Posterior cingulate gyrus (tissue), 11 donors: ENCODE measurements around the gene PDGFA.

ENCODE experiments used
- DNase-seq, 10 donors: peaks; one replicate each; pipeline versions ENCODE4 v3.0.0 to v3.0.0-alpha.2; 2020 to 2021; ENCODE audit warnings: mixed read lengths in 3 of 10
- intact Hi-C: fragments of 100-400 bp; cut with DNase I; formaldehyde crosslinking; loops from one replicate; pipeline ENCODE4 v1.15.1; 2023

PDGFA gene

GRCh38 chr7:509426-510130 lies 10.1 kb downstream of the PDGFA start:
- intact Hi-C loops: no loop called here
- peak in 3 of 10 donors; percentile 55 to 65 (median 56) for DNase-seq

- intact Hi-C loops: no loop called here
- peak in 4 of 10 donors; percentile 20 to 66 (median 48) for DNase-seq
Measured at GRCh38 chr7:508461-509170, 11.0 kb downstream of the PDGFA start.

- intact Hi-C loops: no loop called here
- DNase-seq: peak in 4 of 10 donors; percentile 3 to 67 (median 33)
Measured at GRCh38 chr7:507623-508300, 11.9 kb downstream of the PDGFA start.

- intact Hi-C loops: no loop called here
Measured at GRCh38 chr7:506921-507622, 12.6 kb downstream of the PDGFA start.

GRCh38 chr7:506391-506831 lies 13.2 kb downstream of the PDGFA start:
- DNase-seq: peak in 6 of 10 donors; percentile 3 to 72 (median 24)
- intact Hi-C loops: no loop called here

More at GRCh38 chr7:506921-507622, 12.6 kb downstream of the PDGFA start:
- peak in 6 of 10 donors; percentile 1 to 73 (median 31) for DNase-seq

- peak in 6 of 10 donors; percentile 0 to 59 (median 32) for DNase-seq
- intact Hi-C loops: no loop called here
Measured at GRCh38 chr7:505171-505570, 14.5 kb downstream of the PDGFA start.

- DNase-seq: peak in 5 of 10 donors; percentile 8 to 83 (median 68)
- intact Hi-C loops: no loop called here
Measured at GRCh38 chr7:504221-505111, 15.2 kb downstream of the PDGFA start.

- peak in 5 of 10 donors; percentile 6 to 85 (median 68) for DNase-seq
- intact Hi-C loops: no loop called here
Measured at GRCh38 chr7:503575-504111, 16.0 kb downstream of the PDGFA start.

- intact Hi-C loops: no loop called here
- DNase-seq: peak in 3 of 10 donors; percentile 27 to 61 (median 51)
Measured at GRCh38 chr7:502296-502695, 17.4 kb downstream of the PDGFA start.

- peak in 4 of 10 donors; percentile 18 to 48 (median 28) for DNase-seq
- intact Hi-C loops: no loop called here
Measured at GRCh38 chr7:501526-501925, 18.1 kb downstream of the PDGFA start.

GRCh38 chr7:500521-501420 lies 18.9 kb downstream of the PDGFA start:
- intact Hi-C loops: no loop called here
- peak in 4 of 10 donors; percentile 15 to 84 (median 66) for DNase-seq

GRCh38 chr7:499853-500485 lies 19.7 kb downstream of the PDGFA start:
- peak in 4 of 10 donors; percentile 22 to 77 (median 63) for DNase-seq
- intact Hi-C loops: no loop called here

- intact Hi-C loops: no loop called here
- DNase-seq: peak in 4 of 10 donors; percentile 22 to 77 (median 62)
Measured at GRCh38 chr7:498678-499641, 20.7 kb downstream of the PDGFA start.

GRCh38 chr7:497946-498655 lies 21.5 kb downstream of the PDGFA start:
- peak in 8 of 10 donors; percentile 21 to 81 (median 50) for DNase-seq
- intact Hi-C loops: no loop called here

GRCh38 chr7:497346-497745 lies 22.3 kb downstream of the PDGFA start:
- DNase-seq: peak in 5 of 10 donors; percentile 5 to 70 (median 50)
- intact Hi-C loops: no loop called here
